Astrocyte (in vitro differentiated cells and primary cell): ENCODE results near the gene PTPRD.

Source experiments
- EZH2 ChIP-seq: IDR thresholded peaks from 2 replicates; pipeline ENCODE4 v1.6.1; 2012; ENCODE audit warnings: mild to moderate bottlenecking, low read length, inconsistent platforms; ENCODE audit not compliant: insufficient read depth
- TF ChIP-seq, protein P1 (sequence below): IDR thresholded peaks from 2 replicates; pipeline ENCODE4 v1.5.1; 2011; ENCODE audit warnings: low read depth, mild to moderate bottlenecking, inconsistent platforms, low read length, moderate library complexity; ENCODE audit not compliant: insufficient read depth

- TF ChIP-seq, protein P1, sequence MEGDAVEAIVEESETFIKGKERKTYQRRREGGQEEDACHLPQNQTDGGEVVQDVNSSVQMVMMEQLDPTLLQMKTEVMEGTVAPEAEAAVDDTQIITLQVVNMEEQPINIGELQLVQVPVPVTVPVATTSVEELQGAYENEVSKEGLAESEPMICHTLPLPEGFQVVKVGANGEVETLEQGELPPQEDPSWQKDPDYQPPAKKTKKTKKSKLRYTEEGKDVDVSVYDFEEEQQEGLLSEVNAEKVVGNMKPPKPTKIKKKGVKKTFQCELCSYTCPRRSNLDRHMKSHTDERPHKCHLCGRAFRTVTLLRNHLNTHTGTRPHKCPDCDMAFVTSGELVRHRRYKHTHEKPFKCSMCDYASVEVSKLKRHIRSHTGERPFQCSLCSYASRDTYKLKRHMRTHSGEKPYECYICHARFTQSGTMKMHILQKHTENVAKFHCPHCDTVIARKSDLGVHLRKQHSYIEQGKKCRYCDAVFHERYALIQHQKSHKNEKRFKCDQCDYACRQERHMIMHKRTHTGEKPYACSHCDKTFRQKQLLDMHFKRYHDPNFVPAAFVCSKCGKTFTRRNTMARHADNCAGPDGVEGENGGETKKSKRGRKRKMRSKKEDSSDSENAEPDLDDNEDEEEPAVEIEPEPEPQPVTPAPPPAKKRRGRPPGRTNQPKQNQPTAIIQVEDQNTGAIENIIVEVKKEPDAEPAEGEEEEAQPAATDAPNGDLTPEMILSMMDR = no peak
- TF ChIP-seq EZH2 = no peak
Measured at GRCh38 chr9:9257999-9258498, 1354.8 kb downstream of the PTPRD start.
